Measurements from ENCODE around the gene ARHGAP32.

The ARHGAP32 gene

GRCh38 chr11:129115652-129116586 lies 76.2 kb downstream of the ARHGAP32 start:
- no peak overlapping the region for H3K4me2 ChIP-seq
- H2AFZ ChIP-seq (ENCODE audit: low read depth), result no peak overlapping the region
- no peaks in the 10 kb centered on the region for H4K20me1 ChIP-seq (ENCODE audit: insufficient read depth)
- no peaks in the 10 kb centered on the region for H3K36me3 ChIP-seq (ENCODE audit: insufficient read depth)
- H3K79me2 ChIP-seq (ENCODE audit: insufficient read depth, low read depth), result no peaks in the 10 kb centered on the region
- H3K4me1 ChIP-seq (ENCODE audit: low read depth, poor library complexity, severe bottlenecking), result peaks cover 4% of the 10 kb centered on the region
- TF ChIP-seq, protein P1, sequence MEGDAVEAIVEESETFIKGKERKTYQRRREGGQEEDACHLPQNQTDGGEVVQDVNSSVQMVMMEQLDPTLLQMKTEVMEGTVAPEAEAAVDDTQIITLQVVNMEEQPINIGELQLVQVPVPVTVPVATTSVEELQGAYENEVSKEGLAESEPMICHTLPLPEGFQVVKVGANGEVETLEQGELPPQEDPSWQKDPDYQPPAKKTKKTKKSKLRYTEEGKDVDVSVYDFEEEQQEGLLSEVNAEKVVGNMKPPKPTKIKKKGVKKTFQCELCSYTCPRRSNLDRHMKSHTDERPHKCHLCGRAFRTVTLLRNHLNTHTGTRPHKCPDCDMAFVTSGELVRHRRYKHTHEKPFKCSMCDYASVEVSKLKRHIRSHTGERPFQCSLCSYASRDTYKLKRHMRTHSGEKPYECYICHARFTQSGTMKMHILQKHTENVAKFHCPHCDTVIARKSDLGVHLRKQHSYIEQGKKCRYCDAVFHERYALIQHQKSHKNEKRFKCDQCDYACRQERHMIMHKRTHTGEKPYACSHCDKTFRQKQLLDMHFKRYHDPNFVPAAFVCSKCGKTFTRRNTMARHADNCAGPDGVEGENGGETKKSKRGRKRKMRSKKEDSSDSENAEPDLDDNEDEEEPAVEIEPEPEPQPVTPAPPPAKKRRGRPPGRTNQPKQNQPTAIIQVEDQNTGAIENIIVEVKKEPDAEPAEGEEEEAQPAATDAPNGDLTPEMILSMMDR (conservative IDR thresholded peaks at IDR 0.05; ENCODE audit: low read depth, low read length), result no peak
- no peak overlapping the region for H3K27ac ChIP-seq
- H3K9ac ChIP-seq, result no peak overlapping the region
- no peaks in the 10 kb centered on the region for H3K27me3 ChIP-seq (ENCODE audit: insufficient read depth, low read depth)
- no peak overlapping the region for H3K4me3 ChIP-seq (IDR thresholded peaks at IDR 0.05; ENCODE audit: insufficient read depth, low read depth, low read length)

DNA sequence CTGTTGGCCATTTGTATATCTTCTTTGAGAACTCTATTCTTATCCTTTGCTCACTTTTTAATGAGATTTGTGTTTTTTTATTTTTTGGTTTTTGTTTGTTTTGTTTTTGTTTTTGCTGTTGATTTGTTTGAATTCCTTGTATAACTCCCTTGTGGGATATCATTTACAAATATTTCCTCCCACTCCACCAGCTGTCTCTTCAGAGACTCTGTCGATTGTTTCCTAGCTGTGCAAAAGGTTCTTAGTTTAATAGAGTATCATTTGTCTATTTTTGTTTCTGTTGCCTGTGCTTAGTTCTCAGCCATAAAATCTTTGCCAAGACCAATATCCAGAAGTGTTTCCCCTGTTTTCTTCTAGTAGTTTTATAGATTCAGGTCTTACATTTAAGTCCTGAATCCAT lies 82.4 kb downstream of the ARHGAP32 start:
- H3K27ac ChIP-seq, result no peak overlapping the region
- H4K20me1 ChIP-seq (ENCODE audit: insufficient read depth), result no peaks in the 10 kb centered on the region
- H2AFZ ChIP-seq (ENCODE audit: low read depth), result no peak overlapping the region
- H3K9ac ChIP-seq, result no peak overlapping the region
- H3K4me1 ChIP-seq (ENCODE audit: low read depth, poor library complexity, severe bottlenecking), result no peaks in the 10 kb centered on the region
- H3K79me2 ChIP-seq (ENCODE audit: insufficient read depth, low read depth), result no peaks in the 10 kb centered on the region
- no peaks in the 10 kb centered on the region for H3K36me3 ChIP-seq (ENCODE audit: insufficient read depth)
- TF ChIP-seq, protein P1 (conservative IDR thresholded peaks at IDR 0.05; ENCODE audit: low read depth, low read length), result no peak
- H3K4me2 ChIP-seq, result no peak overlapping the region
- H3K27me3 ChIP-seq (ENCODE audit: insufficient read depth, low read depth), result no peaks in the 10 kb centered on the region
- H3K4me3 ChIP-seq (IDR thresholded peaks at IDR 0.05; ENCODE audit: insufficient read depth, low read depth, low read length), result no peak overlapping the region

GRCh38 chr11:129106788-129107187 lies 85.3 kb downstream of the ARHGAP32 start:
- TF ChIP-seq, protein P1 (conservative IDR thresholded peaks at IDR 0.05; ENCODE audit: low read depth, low read length), result no peak
- no peak overlapping the region for H2AFZ ChIP-seq (ENCODE audit: low read depth)
- H3K27me3 ChIP-seq (ENCODE audit: insufficient read depth, low read depth), result no peaks in the 10 kb centered on the region
- H3K4me2 ChIP-seq, result no peak overlapping the region
- no peak overlapping the region for H3K4me3 ChIP-seq (IDR thresholded peaks at IDR 0.05; ENCODE audit: insufficient read depth, low read depth, low read length)
- no peaks in the 10 kb centered on the region for H3K79me2 ChIP-seq (ENCODE audit: insufficient read depth, low read depth)
- no peaks in the 10 kb centered on the region for H3K36me3 ChIP-seq (ENCODE audit: insufficient read depth)
- H3K4me1 ChIP-seq (ENCODE audit: low read depth, poor library complexity, severe bottlenecking), result no peaks in the 10 kb centered on the region
- H3K9ac ChIP-seq, result no peak overlapping the region
- no peak overlapping the region for H3K27ac ChIP-seq
- H4K20me1 ChIP-seq (ENCODE audit: insufficient read depth), result no peaks in the 10 kb centered on the region

DNA sequence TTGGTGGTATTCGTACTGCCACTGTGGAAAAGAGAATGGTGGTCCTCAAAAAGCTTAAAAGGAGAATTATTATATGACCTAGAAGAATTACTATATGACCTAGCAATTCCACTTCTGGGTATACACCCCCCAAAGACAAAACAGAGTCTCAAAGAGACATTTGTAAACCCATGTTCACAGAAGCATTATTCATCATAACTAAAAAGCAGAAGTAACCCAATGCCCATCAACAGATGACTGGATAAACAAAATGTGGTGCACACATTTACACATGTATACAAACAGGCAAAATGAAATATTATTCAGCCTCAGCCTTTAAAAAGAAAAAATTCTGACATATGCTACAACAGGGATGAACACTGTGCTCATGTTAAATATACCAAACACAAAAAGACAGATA lies 89.4 kb downstream of the ARHGAP32 start:
- no peaks in the 10 kb centered on the region for H3K36me3 ChIP-seq (ENCODE audit: insufficient read depth)
- no peak overlapping the region for H3K4me2 ChIP-seq
- no peaks in the 10 kb centered on the region for H3K27me3 ChIP-seq (ENCODE audit: insufficient read depth, low read depth)
- H4K20me1 ChIP-seq (ENCODE audit: insufficient read depth), result no peaks in the 10 kb centered on the region
- no peaks in the 10 kb centered on the region for H3K79me2 ChIP-seq (ENCODE audit: insufficient read depth, low read depth)
- no peak overlapping the region for H2AFZ ChIP-seq (ENCODE audit: low read depth)
- no peak overlapping the region for H3K9ac ChIP-seq
- no peak overlapping the region for H3K27ac ChIP-seq
- TF ChIP-seq, protein P1 (conservative IDR thresholded peaks at IDR 0.05; ENCODE audit: low read depth, low read length), result no peak
- H3K4me1 ChIP-seq (ENCODE audit: low read depth, poor library complexity, severe bottlenecking), result no peaks in the 10 kb centered on the region
- no peak overlapping the region for H3K4me3 ChIP-seq (IDR thresholded peaks at IDR 0.05; ENCODE audit: insufficient read depth, low read depth, low read length)

Measured in KMS-11 (cell line).